ENCODE data around the gene BAHCC1.
"Not testable (repeated sequence)": the region's sequence is repeated elsewhere in the genome, so short reads cannot be mapped to it uniquely, and the experiment has no call there.

The BAHCC1 gene

DNA sequence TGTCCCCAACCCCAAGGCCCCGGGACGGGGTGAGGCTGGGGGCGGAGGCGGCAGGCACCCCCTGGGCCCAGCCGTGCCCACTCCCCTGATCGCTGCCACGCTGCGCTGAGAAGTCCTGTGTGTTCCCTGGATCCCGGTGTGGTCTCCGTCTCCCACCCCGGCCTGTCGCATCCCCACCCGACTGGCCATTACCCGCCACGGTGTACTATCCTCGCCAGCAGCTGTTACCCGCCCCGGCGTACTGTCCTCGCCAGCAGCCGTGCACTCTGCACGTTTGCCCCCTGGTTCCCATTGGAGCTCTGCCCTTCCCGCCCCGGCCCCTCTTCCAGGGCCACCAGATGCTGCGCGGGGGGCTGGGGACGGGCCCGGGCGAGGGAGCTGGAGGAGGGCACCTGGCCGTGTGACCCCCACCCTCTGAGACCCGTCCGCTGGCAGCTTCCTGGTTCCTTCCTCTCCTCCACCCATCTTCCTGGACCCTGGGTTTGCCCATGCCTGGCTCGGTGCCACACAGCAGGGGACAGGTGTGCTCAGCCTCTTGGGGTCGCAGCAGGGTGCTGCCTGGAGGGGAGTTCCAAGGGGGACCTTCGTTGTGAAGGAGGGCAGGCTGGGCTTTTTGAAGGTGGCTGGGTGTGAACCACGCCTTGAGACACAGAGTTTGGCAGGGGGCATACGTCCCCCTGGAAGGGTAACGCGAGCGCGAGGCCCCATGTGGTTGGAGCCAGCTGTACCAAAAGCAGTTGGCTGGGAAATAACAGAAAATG lies 19.7 kb downstream of the BAHCC1 start:
- DNase-seq: no peak

DNA sequence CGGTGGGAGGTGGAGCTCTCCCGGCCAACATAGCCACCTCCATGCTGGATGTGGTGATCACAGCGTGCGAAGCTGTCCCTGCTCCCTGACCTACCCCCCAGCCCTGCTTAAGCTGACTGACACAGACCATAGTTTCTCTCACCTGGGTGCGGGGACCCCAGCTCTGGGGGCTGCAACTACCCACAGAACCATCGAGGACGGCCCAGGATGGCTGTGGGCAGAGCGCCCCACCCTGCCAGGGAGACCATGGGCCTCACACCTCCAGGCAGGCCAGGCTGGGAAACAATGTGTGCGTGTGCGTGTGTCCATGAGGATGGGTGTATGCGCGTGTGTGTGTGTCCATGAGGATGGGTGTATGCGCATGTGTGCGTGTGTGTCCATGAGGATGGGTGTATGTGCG lies 20.4 kb downstream of the BAHCC1 start:
- DNase-seq: no peak

DNA sequence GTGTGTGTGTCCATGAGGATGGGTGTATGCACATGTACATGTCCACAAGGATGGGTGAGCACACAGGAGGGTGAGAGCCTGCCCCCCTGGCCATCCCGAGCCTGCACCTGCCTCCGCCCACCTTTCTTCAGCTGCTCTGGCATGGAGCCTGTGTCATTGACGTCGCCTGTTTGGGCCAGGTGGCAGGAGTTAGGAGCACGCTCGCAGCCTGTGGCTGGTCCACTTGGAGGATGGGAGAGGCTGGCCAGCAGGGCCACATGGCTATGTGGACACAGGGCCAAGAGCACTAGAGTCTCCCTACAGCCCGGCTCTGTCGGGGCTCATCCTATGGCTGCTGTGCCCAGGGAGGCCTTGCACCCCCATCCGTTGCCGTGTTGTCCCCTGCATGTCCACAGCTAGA lies 21.4 kb downstream of the BAHCC1 start:
- no peak for DNase-seq

- DNase-seq: no peak
Measured at GRCh38 chr17:81417049-81417878, 22.0 kb downstream of the BAHCC1 start.

GRCh38 chr17:81417879-81418709 lies 22.8 kb downstream of the BAHCC1 start:
- no peak for DNase-seq

DNA sequence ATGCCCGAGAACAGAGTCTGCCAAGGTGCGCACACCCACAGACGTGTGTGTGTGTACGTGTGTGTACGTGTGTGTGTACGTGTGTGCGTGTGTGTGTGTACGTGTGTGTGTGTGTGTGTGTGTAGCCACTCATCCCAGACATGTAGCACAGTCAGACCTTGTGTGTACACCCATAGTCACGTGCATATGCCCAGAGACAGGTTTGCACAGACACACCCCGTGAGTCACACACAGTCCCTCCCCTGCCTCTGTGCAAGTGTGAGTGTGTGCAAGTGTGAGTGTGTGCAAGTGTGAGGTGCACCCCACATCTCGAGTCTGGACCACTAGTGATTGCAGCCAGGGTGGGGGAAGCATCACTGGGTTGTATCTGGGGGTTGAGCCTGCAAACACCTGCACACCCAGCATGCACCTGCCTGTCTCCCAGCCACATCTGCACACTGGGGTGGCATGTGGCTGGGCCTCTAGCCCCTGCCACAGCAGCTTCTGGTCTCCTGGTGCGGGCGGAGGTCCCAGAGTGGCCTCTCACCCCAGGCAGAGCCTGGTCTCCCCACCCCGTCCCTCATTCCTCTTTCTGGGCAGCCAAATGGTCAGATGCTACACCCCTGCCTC lies 23.6 kb downstream of the BAHCC1 start:
- no peak for DNase-seq

DNA sequence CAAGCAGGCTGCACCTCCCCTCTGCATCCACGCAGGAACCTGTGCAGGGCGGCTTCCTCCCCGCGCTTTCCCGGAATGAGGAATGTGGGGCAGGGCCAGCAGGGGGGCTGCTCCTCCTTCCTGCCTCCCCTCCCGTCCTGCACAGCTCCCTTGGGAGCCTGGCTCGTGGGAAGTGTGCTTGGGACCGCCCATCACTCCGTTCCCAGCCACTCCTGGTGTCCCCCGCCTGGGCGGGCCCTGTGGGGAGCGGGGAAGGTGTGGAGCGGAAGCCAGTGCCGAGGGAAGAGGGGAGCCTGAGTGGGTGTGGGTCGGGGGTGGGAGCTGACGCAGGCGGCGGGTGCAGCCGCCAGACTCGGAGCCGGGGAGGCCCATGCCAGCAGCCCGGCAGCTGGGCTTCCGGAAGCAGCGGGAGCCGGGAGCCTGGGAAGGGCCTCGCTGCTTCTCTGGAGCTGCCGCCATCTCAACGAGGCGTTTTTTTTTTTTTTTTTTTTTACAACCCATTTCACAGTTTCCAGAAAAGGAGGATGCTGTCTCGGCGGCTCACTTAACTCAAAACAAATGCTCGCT lies 24.1 kb downstream of the BAHCC1 start:
- no peak for DNase-seq

DNA sequence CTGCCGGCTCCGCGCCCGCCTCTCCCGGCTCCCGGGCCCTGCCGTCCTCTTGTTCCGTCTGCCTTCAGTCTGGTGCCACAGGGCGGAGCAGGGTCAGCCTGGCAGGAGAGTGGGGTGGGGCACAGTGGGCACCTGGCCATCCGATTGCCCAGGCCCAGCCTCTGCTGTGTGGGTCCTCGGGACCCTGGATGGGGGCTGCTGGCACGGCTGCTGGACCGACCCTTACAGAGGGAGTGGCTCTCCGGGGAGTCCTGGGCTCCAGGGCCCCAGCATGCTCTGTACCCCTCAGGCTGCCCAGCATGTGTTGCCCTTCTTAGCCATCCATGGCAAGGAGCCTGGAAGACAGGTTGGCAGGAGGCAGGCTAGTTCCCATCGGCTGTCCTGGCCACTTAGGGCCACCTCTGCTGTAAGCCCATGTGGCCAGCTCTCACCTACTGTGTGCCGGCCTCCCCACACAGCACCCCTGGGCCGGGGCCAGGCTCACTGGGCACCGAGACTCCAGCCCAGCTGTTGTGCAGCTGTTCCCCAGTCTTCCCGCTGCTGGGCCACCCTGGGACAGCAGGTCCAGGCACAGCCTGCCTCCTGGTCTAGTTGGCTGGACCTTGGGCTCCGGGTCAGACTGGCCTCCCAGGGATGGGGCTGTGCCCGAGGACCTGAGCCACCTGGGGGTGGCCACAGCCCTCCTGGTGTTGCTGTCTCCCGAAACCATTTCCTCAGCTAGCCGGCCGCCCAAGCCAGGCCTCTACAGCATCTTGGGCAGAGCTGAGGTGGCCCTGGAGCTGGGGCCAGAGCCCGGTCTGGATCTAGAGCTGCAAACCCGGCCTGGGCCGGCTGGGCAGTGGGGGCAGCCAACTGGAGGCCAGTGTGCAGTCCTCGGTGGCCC lies 24.9 kb downstream of the BAHCC1 start:
- no peak for DNase-seq

DNA sequence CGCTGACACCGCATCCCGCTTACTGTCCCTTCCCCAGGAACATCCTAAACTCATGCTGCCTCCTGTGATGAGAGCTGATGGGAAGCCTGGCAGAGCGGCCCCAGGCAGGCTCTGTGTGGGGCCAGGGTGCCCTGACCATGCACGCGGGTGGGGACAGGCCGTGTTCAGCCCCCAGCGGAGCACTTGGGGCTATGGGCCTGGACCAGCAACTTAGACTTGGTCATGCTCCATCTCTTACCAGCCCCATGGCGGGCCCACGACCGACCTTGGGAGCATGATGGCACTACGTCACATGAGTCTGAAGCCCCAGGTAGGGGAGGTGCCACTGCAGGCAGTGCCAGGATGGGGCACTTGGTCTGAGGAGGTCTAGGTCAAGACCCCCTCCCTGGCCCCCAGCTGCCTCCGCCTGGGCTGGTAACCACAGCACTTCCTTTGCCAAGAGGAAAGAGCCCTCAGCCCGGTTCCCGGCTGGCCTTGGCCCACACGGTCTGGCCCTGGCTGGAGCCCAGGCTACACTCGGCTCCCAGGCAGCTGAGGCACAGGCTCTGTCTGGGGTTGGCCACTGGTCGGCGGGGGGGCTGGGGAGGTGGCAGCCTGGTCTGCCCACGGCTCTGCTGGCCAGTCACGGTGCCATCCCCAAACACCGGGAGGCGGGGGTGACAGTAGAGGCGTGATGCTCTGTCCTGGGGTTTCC lies 25.7 kb downstream of the BAHCC1 start:
- no peak for DNase-seq

GRCh38 chr17:81422776-81423697 lies 27.8 kb downstream of the BAHCC1 start:
- DNase-seq: no peak

- no peak for DNase-seq
Measured at GRCh38 chr17:81423698-81424071, 28.4 kb downstream of the BAHCC1 start.

DNA sequence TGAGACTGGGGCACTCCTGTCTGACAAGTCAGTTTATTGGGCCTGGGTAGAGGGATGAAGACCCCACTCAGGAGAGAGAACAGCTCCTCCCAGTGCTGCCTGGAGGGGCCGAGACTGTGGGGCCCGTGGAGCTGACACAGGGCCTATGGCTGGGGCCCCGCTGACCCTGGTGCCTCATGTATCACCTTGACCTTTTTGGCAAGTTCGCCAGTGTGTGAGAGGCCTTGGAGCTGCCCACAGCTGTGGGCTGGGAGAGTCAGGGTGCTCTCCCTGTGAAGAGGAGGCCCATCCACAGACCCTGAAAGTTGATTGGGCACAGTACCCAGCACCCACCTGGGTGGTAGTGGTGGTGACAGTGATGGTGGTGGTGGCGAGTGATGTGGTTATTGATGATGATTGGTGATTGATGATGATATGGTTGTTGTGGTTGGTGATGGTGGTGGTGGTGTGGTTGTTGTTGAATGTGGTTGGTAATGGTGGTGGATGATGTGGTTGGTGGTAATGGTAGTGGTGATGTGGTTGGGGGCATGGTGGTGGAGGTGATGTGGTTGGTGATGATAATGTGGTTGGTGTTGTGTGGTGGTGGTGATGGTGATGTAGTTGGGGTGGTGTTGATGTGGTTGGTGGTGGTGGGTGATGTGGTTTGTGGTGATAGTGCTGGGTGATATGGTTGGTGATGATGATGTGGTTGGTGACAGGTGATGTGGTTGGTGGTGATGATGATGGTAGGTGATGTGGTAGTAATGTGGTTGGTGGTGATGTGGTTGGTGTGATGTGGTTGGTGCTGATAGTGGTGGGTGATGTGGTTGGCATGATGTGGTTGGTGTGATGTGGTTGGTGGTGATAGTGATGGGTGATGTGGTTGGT lies 29.1 kb downstream of the BAHCC1 start:
- no peak for DNase-seq

DNA sequence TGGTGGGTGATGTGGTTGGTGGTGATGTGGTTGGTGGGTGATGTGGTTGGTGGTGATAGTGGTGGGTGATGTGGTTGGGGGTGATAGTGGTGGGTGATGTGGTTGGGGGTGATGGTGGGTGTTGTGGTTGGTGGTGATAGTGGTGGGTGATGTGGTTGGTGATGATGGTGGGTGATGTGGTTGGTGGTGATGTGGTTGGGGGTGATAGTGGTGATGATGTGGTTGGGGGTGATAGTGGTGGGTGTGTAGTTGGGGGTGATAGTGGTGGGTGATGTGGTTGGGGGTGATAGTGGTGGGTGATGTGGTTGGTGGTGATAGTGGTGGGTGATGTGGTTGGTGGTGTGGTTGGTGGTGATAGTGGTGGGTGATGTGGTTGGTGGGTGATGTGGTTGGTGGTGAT lies 29.8 kb downstream of the BAHCC1 start:
- DNase-seq: not testable (repeated sequence)

DNA sequence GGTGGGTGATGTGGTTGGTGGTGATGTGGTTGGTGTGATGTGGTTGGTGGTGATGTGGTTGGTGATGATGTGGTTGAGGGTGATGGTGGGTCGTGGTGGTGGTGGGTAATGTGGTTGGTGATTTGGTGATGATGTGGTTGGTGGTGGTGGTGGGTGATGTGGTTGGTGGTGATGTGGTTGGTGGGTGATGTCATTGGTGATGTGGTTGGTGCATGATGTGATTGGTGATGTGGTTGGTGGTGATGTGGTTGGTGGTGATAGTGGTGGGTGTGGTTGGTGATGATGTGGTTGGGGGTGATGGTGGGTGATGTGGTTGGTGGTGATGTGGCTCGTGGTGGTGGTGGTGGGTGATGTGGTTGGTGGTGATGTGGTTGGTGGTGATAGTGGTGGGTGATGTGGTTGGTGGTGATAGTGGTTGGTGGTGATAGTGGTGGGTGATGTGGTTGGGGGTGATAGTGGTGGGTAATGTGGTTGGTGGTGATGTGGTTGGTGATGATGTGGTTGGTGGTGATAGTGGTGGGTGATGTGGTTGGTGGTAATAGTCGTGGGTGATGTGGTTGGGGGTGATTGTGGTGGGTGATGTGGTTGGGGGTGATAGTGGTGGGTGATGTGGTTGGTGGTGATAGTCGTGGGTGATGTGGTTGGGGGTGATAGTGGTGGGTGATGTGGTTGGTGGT lies 30.6 kb downstream of the BAHCC1 start:
- not testable (repeated sequence) for DNase-seq

GRCh38 chr17:81426393-81427172 lies 31.3 kb downstream of the BAHCC1 start:
- DNase-seq: no peak

DNA sequence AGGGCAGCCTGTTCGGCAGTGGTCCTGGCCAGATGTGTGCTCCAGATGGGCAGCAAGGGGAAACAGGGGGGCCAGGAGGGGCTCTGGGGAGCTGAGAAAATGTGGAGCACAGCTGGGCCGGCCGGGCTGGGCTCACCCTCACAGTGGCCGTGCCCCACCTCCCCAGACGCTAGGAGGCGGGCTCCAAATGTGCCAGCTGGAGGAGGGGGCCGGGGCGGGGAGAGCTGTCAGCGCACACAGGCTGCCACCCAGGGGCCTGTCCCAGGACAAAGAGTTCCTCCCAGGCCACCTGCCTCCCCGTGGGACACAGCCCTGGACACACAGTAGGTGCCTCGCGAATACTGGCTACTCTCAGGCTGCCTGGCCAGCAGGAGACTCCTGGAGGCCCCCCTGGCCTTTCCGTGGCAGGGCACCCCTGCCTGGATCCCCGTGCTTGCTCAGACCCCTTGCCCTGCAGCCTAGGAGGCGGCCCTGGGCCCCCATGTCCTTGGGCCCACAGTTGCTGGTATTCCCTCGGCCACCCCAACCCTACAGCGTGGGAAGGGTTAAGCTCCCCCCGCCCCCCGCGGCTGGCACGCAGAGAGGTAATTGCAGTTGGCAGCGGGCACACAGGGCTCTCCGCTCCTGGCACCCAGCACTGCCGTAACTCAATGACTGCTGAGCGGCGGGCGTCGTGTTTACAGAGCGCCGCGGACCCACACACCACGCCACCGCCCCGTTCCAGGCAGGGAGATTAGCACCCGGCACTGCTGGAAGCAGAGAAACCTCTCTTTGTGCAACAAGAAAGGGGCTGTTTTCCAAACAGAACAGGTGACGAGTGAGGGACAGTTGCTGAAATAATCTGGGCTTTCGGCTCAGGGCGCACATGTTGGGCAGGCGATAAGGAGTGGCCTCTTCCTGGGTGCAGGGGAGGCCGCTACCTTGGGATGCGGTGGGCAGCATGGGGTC lies 32.2 kb downstream of the BAHCC1 start:
- peak; percentile 67 to 69 for DNase-seq

Measured in AML-193 (cell line).